Measurements from ENCODE around the gene LUM.

The LUM gene, protein sequence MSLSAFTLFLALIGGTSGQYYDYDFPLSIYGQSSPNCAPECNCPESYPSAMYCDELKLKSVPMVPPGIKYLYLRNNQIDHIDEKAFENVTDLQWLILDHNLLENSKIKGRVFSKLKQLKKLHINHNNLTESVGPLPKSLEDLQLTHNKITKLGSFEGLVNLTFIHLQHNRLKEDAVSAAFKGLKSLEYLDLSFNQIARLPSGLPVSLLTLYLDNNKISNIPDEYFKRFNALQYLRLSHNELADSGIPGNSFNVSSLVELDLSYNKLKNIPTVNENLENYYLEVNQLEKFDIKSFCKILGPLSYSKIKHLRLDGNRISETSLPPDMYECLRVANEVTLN

DNA sequence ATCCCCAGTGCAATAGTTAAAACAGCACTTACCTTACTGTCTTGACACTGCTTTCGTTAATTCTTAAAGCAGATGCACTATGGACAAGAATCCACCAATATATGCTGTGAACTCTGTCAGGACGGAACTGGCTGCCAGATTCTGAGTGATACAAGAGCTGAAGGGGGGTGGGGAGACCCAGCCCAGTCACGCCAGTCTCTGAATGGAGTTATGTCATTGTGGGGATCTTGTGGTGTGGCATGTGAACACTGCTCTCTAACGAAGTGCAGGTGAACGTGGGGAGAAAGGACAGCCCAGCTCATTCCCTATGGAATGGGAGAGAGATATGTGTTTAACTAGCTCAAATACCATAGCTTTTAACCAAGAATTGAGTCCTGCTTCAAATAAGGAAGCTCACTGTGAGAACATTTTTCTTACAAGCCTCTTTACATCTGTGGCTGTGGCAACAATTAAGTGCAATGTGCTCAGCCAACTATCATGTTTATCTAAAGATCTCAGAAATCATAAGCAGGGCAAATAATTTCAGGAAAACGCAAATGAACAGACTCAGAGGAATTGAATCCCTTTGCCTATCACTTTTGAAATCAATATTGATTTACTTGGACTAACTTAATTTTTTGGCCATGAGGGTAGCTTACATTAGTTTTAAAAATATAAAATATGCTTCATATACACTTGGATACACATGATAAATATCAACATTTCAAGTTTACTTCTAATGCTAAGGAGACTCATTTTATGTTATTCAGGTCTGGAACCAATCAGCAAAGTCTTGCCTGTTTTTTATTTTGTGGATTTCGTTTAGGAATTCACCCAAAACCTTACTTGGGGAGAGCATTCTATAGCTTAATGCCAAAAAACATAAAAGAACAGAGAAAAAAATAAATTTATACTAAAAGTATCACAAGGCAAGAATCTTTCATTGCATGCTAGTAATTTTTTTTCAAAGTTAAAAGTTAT is at the start of gene LUM:
Gene LUM (minus strand): TSS at position 129 of the 960 bp plus-strand sequence. CDS start 2,515 bp downstream, outside the sequence.
- in situ Hi-C loops (cut with MboI; ENCODE audit: low sequenced_read_pairs), result no loop called here

DNA sequence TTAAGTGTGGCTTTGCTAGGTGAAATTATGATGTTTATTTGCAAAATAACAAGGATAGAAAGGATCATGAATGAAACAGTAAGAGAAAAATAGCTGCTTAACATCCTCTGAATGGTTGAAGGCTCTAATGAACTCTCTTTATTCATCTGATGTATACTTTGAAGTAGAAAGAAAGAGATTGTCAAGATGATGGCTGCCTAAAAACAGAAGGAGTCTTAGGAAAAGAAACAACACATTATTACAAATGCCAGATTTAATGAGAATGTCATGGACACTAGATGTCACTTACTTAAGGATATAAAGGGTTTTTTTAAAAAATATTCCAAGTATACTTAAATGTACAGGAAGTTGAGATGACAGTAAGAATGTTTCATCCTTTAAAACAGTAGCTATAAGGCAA is 49.7 kb upstream of the LUM start:
- in situ Hi-C loops (cut with MboI; ENCODE audit: low sequenced_read_pairs), result no loop called here

DNA sequence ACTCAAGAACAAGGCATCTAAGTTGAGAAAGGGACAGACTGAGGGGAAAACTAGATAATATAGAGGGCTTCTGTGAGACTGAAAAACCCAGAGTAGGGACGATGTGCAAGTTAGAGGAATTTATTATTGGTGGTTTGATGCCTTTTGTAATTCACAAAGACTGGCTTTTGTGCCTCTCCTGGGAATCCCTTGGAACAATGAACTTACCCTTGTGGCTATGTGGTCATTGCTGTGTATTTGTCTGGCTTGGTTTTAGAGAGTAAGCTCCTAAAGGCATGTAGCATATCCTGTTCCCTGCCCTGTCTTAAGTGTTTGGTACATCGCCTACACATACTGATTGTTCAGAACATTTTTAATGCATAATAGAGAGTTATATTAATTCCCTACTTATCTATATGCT is 44.7 kb upstream of the LUM start:
- in situ Hi-C loops (cut with MboI; ENCODE audit: low sequenced_read_pairs), result no loop called here

DNA sequence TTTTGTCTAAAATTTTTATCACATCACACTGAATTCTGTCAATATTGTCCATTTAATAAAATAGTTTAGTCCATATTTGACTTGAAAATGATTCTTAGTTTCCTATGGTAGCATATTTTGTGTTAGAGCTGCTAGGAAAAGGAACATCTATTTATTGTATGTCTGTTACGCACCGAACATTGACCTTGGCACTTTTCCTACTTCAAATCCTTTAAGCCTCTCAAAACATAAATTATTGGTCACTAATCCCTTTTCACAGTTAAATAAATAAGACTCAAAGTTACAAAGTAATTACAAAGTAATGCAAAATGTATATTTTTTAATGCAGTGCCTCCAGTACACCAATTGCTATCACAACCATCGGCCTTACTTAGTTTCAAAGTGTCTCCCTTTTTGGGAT is 42.8 kb upstream of the LUM start:
- in situ Hi-C loops (cut with MboI; ENCODE audit: low sequenced_read_pairs), result no loop called here

DNA sequence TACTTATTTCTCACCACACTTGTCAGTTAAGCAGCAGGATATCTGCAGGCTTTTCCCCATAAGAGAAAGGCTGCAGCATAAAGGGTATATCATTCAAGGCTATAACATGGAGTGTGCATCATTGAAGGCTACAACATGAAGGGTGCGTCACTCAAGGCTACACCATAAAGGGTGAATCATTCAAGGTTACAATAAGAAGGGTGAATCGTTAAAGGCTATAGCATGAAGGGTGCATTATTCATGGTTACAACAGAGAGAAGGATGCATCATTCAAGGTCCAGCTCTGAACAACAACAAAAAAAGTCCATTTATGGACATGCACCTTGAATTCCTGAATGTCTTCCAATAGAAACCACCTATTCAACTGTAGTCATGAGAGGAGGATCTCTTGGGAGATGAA is 32.8 kb upstream of the LUM start:
- in situ Hi-C loops (cut with MboI; ENCODE audit: low sequenced_read_pairs), result no loop called here

DNA sequence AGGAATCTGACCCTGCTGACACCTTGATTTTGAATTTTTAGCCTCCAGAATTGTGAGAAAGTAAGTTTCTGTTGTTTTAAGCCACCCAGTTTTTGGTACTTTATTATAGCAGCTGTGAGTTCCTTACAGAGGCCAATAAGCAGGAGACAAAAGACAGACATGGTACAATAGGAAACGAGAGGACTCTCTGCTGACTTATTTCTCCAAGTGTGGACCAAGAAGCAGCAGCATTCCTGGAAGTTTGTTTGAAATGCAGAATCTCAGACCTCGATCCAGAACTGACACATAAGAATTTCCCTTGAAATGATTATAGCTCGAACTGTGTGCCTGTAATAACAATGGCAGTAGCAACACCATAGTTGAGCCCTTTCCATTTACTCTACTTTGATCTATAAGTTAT is 31.9 kb upstream of the LUM start:
- in situ Hi-C loops (cut with MboI; ENCODE audit: low sequenced_read_pairs), result no loop called here

DNA sequence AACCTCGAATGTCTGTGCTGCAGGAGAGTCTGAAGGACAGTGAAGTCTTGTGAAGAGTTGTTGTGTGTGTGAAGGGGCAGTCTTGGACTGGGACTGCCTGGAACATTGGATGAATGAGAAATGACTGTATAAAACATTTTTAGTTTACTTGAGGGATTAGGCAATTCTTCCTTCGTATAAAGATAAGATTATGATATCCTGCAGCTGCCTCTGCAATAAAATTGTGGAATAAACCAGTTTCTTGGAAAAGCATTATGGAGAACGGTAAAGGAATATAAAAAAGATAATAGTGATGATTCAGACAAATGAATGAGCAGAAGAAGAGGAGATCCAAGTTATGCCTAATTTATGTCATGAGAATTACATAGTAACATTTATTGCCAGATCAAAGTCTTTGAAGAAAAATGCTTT is 30.9 kb upstream of the LUM start:
- in situ Hi-C loops (cut with MboI; ENCODE audit: low sequenced_read_pairs), result no loop called here

DNA sequence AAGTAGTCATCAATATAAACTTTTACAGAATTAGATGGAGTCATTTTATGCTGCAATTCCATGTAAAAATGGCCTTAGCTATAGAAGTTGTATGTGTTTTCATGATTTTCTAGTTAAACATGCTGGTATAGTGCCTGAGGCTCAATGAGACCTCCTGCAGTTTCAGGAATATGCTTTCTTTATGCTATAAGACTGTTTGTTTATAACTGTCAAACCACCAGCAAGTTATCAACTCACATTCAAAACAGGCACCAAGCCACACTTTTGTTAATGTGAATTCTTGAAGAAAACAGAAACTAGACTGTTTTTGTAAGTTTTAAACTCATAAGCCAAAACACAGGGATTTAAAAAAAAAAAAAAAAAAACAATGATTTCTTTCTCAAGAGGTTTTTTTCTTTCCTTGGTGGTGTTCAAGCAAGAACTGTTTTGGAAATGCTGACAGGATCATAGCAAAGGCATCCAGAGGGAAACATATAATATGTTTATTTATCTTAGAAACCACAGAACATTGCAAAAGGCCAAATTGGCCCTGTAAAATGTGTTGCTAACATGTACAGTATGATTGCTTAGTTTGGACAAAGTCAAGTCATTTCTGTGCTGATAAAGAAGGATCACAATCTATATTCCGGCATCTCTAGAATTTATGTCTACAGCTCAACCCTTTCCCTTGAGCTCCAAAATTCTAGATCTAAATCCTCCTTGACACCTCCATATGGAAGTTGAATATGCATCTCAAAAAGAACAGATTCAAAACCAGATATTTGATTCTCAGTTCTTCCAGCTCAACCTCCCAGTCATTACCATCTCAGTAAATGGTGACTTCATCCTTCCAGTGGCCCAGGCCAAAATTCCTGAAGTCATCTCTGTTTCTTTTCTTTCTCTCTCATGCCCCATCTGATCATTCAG is 29.0 kb upstream of the LUM start:
- in situ Hi-C loops (cut with MboI; ENCODE audit: low sequenced_read_pairs), result no loop called here

DNA sequence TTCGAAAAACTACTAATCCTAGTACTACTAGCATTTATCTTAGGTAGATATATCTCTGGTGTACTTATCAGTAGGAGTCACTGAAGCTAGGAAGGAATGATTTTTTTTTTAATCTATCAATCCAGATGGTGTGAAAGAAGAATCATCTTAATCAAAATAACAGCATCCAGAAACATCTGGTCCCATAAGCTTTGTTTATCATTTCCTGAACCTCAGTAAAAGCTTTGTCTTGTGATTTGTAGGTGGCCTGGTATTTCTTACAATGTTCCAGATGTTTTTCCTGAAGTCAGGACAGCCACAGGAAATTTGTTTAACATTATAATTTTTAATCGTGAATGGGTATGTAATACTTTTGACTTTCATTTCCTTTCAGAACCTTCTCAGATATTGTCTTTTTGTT is 28.0 kb upstream of the LUM start:
- in situ Hi-C loops (cut with MboI; ENCODE audit: low sequenced_read_pairs), result no loop called here

DNA sequence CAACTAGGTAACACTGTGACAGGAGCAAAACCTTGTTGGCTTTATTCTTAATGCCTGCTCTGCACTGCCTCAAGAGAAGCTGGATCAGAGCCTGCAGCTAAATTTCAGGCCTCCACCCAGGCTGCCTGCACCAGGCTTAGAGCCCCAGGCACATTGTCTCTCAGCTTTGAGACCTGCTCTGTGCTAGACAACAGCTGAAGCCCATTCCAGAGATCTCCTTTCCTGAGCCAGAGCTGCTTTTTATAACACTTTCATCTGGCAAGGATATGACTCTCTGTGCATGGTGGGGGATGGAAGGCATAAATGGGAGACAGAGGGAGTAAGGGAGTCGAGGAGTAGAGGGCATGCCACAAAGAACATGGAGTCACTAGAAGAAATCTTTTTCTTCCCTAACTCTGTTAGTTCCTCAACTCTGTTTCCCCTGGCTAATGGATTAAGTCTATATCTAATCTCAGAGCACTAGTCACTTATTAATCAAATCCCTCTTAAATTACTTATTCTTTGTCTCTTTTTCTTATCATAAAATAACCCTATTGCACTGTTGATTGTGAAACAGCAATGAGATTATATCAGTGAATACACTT is 27.1 kb upstream of the LUM start:
- in situ Hi-C loops (cut with MboI; ENCODE audit: low sequenced_read_pairs), result no loop called here

DNA sequence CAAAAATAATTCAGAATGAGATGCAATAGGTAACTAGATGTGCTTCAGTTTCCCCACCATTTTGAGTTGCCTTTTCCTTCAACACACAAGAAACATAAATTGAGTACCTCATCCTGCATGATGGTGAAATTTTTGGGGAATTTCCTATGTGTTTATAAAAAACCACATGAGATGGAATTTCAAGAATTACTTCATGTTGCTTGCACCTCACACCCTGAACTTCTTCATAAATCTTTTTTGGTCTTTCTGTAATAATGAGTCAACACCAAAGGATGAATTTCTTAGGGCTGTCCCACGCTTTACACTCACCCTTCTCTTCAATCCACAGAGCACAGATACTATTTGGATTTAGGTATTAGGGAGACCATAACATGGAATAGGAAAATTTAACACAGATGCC is 22.6 kb upstream of the LUM start:
- in situ Hi-C loops (cut with MboI; ENCODE audit: low sequenced_read_pairs), result no loop called here

DNA sequence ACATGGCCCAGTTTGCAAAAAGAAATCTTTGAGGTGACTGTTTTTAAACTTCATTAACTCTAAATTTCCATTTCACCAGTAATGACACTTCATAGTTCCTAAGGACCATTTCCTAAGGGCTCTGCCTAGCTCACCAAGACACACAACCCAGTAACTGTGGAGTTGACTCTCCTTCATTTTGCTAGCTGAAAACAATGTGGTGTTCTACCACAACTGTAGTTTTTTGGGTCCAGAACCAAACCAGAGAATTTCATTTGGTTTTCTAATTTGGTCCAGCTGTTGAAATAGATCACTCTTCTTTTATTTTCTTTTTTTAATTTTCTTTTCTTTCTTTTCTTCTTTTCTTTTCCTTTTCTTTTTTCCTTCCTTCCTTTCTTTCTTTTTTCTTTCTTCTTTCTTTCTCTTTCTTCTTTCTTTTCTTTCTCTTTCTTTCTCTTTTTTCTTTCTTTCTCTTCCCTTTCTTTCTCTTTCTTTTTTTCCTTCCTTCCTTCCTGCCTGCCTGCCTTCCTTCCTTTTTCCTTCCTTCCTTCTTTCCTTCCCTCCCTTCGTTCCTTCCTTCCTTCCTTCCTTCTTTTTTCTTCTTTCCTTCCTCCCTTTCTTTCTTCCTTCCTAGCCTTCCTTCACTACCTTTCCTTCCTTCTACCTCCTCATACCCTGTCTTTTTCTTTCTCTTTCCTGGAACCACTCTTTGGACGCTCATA is 18.5 kb upstream of the LUM start:
- in situ Hi-C loops (cut with MboI; ENCODE audit: low sequenced_read_pairs), result no loop called here

DNA sequence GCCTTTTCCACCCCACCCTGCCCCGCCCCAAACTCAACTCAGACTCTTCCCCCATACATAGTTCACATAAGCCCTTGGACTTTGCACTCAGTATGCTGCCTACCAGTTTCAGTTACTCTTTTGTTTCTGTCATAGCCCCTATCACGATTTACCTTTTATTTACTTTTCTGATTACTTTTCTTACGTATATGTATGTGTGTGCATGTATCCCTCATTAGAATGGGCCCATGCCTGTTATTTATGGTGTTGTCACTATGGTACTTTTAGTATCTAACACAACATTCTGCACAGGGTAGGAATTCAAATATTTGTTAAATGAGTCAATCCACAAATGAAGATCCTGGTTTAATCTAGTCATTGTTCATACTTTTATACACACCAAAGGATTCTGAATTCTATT is 16.5 kb upstream of the LUM start:
- in situ Hi-C loops (cut with MboI; ENCODE audit: low sequenced_read_pairs), result no loop called here

DNA sequence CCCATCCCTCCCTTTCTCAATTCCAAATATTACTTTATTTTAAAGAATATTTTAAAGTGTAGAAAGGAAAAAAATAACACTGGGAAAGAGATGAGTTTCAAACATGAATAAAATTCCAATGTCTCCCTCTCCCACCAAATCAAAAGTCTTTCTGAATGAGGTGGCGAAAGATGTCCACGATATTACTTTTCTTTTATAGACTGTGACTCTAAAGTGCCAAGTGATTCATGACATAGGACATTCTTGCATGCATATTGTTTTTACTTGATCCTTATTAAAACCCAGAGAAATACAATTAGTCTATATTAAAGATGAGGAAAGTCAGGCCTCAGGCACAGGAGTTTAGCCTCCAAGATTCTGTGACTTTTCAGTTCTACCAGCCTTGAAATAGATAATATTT is 16.0 kb upstream of the LUM start:
- in situ Hi-C loops (cut with MboI; ENCODE audit: low sequenced_read_pairs), result no loop called here

DNA sequence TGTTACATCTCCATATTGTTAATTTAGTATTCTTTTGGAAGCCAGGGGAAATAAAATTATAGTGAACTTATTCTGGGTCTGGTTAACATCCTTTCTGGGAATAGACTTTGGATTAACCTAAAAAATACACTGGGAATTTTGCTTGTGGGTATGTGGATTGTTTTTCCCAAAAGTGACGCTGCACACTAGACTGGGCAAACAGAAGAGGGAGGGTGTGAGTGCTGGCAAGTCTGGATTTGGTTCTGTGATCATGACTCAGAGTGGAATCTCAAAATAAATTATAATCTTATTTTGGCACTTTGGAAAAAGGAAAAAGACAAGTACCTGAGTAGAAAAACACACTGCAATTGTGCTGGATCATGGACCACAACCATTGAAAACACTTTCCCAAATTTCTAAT is 15.2 kb upstream of the LUM start:
- in situ Hi-C loops (cut with MboI; ENCODE audit: low sequenced_read_pairs), result no loop called here

DNA sequence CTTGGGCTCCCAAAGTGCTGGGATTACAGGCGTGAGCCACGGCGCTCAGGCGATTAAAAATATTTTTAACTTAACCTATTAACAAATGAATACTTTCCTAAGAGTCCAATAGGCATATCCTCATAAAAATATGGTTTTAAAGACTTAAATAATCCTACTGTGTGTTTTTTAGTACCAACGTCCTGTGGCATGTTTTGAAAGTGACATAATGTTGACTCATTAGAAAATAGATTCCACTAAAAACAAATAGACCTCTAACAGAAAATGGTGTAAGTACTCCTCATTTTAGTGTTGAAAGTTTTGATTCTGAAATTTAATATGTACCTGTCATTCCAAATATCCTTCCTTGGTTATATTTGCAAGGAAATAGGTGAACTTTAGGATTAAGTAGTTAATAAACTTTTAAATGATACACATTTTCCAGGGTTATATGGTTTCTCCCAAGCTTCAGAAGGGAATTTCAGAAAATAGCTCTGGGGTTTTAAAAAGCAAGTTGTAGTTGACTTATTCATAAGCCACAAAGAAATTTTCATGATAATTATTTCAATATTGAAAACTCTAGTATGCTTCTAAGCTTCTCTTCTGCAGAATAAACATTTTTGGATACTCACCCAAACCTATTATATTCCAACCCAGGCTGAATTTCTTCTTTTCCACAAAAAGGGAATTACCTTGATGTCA is 12.1 kb upstream of the LUM start:
- in situ Hi-C loops (cut with MboI; ENCODE audit: low sequenced_read_pairs), result no loop called here

DNA sequence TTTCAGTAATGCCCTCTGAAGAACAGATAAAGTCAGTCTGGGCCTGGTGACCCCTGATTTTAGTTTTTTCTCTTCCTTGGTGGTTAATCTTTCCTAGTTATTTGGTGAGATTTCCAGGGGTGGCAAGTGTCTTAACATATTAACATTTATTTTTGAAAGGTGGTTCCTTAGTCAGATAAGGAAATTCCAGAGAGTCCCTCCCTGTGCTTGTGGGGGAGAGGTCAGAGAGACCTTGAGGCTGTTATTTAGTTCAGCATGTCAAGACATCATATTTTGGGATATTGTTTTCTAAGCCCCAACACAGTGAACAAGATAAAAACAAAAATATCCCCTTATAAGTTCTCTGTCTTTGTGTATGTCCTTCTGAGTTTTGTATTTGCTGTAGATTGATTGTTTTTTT is 9.5 kb upstream of the LUM start:
- in situ Hi-C loops (cut with MboI; ENCODE audit: low sequenced_read_pairs), result no loop called here

DNA sequence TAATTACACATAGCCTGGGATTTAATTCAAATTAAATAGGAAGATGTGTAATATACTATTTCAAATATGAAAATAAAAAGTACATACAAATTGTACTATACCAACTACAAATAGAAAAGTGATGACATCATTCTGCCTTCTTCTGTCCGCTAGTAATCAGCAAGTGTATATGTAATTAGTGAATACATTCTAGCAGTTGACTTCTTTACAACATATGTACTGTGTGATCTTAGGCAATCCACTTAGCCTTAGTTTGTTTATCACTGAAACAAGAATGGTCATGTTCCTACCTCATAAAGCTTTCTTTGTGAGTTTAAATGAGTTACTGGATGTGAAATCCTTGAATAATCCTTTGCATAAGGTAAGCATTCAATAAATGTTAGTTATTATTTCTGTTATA is 7.8 kb upstream of the LUM start:
- in situ Hi-C loops (cut with MboI; ENCODE audit: low sequenced_read_pairs), result no loop called here

DNA sequence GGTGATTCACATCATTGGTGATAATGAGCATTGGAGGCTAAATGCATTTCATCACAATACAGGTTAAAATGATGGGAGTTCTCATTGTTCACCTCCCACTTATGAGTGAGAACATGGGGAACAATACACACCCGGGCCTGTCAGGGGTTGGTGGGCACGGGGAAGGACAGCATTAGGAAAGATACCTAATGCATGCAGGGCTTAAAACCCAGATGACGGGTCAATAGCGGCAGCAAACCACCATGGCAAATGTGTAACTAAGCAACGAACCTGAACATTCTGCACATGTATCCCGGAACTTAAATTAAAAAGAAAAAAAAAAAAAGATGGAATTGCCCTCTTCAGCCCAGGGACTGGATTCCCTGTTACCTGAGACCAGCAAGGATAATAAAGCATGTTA is 2.3 kb upstream of the LUM start:
- in situ Hi-C loops (cut with MboI; ENCODE audit: low sequenced_read_pairs), result no loop called here
